HepG2 (cell line): ENCODE measurements around the gene CTF1. TPM values are rescaled to one million over a fixed set of nuclear protein-coding genes. Genes with fewer than 3 reads are reported as not detected.

ENCODE experiments used
- ATF7 ChIP-seq, 2 experiments: fragments of 450-650 bp in 1 of 2; sonication (generic) in 1 of 2; formaldehyde crosslinking in 1 of 2; IDR thresholded peaks; 2 replicates each; pipeline versions ENCODE4 v1.4.0 to v1.6.1; 2016 to 2020; ENCODE audit warnings: antibody characterized with exemption in 1 of 2, mild to moderate bottlenecking in 1 of 2, missing genetic modification reagents in 1 of 2
- GPBP1L1 ChIP-seq: sonication (generic); formaldehyde crosslinking; IDR thresholded peaks from 2 replicates; pipeline ENCODE4 v1.5.0; 2020; ENCODE audit warnings: mild to moderate bottlenecking, missing genetic modification reagents
- POLR2A ChIP-seq, 2 experiments: IDR thresholded peaks; 2 replicates each; pipeline ENCODE4 v1.6.1; 2011; ENCODE audit warnings: low read depth in 2 of 2, low read length in 2 of 2, mild to moderate bottlenecking in 1 of 2, moderate library complexity in 1 of 2; ENCODE audit not compliant: insufficient read depth in 1 of 2
- SALL1 ChIP-seq: sonication (generic); formaldehyde crosslinking; IDR thresholded peaks from 2 replicates; pipeline ENCODE4 v1.8.0; 2022; ENCODE audit warnings: mild to moderate bottlenecking, missing genetic modification reagents
- TBP ChIP-seq: sonication (generic); formaldehyde crosslinking; IDR thresholded peaks from 2 replicates; pipeline ENCODE4 v1.5.0; 2020; ENCODE audit warnings: missing genetic modification reagents
- ZBTB39 ChIP-seq: sonication (generic); formaldehyde crosslinking; IDR thresholded peaks from 2 replicates; pipeline ENCODE4 v1.5.0; 2020; ENCODE audit warnings: missing genetic modification reagents
- ZFP37 ChIP-seq: sonication (generic); formaldehyde crosslinking; IDR thresholded peaks from 2 replicates; pipeline ENCODE4 v1.4.0; 2020; ENCODE audit warnings: missing genetic modification reagents, borderline replicate concordance
- ZFP82 ChIP-seq: sonication (generic); formaldehyde crosslinking; IDR thresholded peaks from 2 replicates; pipeline ENCODE4 v1.5.1; 2020; ENCODE audit warnings: mild to moderate bottlenecking, missing genetic modification reagents, borderline replicate concordance
- ZNF331 ChIP-seq: sonication (generic); formaldehyde crosslinking; IDR thresholded peaks from 2 replicates; pipeline ENCODE4 v1.4.0; 2020; ENCODE audit warnings: missing genetic modification reagents
- ZNF382 ChIP-seq: sonication (generic); formaldehyde crosslinking; IDR thresholded peaks from 2 replicates; pipeline ENCODE4 v1.5.0; 2020; ENCODE audit warnings: missing genetic modification reagents, mild to moderate bottlenecking, borderline replicate concordance
- ZNF510 ChIP-seq: sonication (generic); formaldehyde crosslinking; IDR thresholded peaks from 2 replicates; pipeline ENCODE4 v1.4.0; 2020; ENCODE audit warnings: low read depth, mild to moderate bottlenecking, missing genetic modification reagents
- ZNF563 ChIP-seq: sonication (generic); formaldehyde crosslinking; IDR thresholded peaks from 2 replicates; pipeline ENCODE4 v1.8.0; 2022; ENCODE audit warnings: mild to moderate bottlenecking, moderate library complexity, missing genetic modification reagents
- ZNF839 ChIP-seq: sonication (generic); formaldehyde crosslinking; IDR thresholded peaks from 2 replicates; pipeline ENCODE4 v1.4.0; 2020; ENCODE audit warnings: missing genetic modification reagents, mild to moderate bottlenecking, borderline replicate concordance
- polyA plus RNA-seq, 8 experiments: library from polyadenylated mRNA; depleted of rRNA in 3 of 8; stranded (reverse) in 7 of 8; unstranded in 1 of 8; fragments of >200 nt; fragmentation: Illumina TruSeq in 4 of 8; extraction: Trizol in 4 of 8; gene quantifications; 2 replicates each; pipeline versions ENCODE4 v1.2.1 to v1.2.3, GENCODE V29; 2011 to 2016; ENCODE audit warnings: low read depth in 4 of 8, missing spikeins in 1 of 8, mixed read lengths in 1 of 8; ENCODE audit not compliant: insufficient read depth in 1 of 8
- total RNA-seq, 5 experiments: library from RNA; depleted of rRNA; stranded (reverse); fragments of >200 nt; fragmentation: Illumina TruSeq; extraction: Trizol; gene quantifications; 2 replicates each; pipeline ENCODE4 v1.2.3, GENCODE V29; 2016; ENCODE audit warnings: low read depth in 1 of 5
- TF ChIP-seq, protein P1 (sequence below), 2 experiments: fragments of 450-650 bp in 1 of 2; sonication (generic) in 1 of 2; formaldehyde crosslinking in 1 of 2; IDR thresholded peaks; 2 replicates each; pipeline versions ENCODE4 v1.6.1 to v1.8.0; 2016 to 2022; ENCODE audit warnings: antibody characterized with exemption in 1 of 2, mild to moderate bottlenecking in 1 of 2, missing genetic modification reagents in 1 of 2

The CTF1 gene
- total and polyA plus RNA-seq, 2 of the 13 experiments (the other 11 are each of a cell fraction or from before 2014, with no cell fraction given), result 0.13 to 1.8 TPM

- TF ChIP-seq, protein P1, sequence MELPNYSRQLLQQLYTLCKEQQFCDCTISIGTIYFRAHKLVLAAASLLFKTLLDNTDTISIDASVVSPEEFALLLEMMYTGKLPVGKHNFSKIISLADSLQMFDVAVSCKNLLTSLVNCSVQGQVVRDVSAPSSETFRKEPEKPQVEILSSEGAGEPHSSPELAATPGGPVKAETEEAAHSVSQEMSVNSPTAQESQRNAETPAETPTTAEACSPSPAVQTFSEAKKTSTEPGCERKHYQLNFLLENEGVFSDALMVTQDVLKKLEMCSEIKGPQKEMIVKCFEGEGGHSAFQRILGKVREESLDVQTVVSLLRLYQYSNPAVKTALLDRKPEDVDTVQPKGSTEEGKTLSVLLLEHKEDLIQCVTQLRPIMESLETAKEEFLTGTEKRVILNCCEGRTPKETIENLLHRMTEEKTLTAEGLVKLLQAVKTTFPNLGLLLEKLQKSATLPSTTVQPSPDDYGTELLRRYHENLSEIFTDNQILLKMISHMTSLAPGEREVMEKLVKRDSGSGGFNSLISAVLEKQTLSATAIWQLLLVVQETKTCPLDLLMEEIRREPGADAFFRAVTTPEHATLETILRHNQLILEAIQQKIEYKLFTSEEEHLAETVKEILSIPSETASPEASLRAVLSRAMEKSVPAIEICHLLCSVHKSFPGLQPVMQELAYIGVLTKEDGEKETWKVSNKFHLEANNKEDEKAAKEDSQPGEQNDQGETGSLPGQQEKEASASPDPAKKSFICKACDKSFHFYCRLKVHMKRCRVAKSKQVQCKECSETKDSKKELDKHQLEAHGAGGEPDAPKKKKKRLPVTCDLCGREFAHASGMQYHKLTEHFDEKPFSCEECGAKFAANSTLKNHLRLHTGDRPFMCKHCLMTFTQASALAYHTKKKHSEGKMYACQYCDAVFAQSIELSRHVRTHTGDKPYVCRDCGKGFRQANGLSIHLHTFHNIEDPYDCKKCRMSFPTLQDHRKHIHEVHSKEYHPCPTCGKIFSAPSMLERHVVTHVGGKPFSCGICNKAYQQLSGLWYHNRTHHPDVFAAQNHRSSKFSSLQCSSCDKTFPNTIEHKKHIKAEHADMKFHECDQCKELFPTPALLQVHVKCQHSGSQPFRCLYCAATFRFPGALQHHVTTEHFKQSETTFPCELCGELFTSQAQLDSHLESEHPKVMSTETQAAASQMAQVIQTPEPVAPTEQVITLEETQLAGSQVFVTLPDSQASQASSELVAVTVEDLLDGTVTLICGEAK (IDR thresholded peaks at IDR 0.05), result no peak
- TF ChIP-seq, protein P1 (CRISPR knock-in tag; IDR thresholded peaks at IDR 0.05), result no peak
- TF ChIP-seq ATF7 (IDR thresholded peaks at IDR 0.05) (no peak), ATF7 (CRISPR knock-in tag; IDR thresholded peaks at IDR 0.05) (no peak), ZNF839 (CRISPR knock-in tag) (no peak), ZFP82 (0 out of 2 replicates have a peak, but pooled peaks have one; percentile 4), ZNF382 (CRISPR knock-in tag) (no peak), ZNF563 (CRISPR knock-in tag) (peak; percentile 74; the same call in 1 of the 2 replicates), ZNF510 (no peak), POLR2A (IDR thresholded peaks at IDR 0.05; ENCODE audit: insufficient read depth in 1 of 2, low read depth in 2 of 2, low read length in 2 of 2) (0 out of 4 replicates have a peak, but pooled peaks of 1 of the 2 experiments have one; percentile 20), GPBP1L1 (no peak), TBP (CRISPR knock-in tag) (0 out of 2 replicates have a peak, but pooled peaks have one; percentile 82), ZBTB39 (CRISPR knock-in tag) (0 out of 2 replicates have a peak, but pooled peaks have one; percentile 25), ZFP37 (CRISPR knock-in tag) (no peak), SALL1 (CRISPR knock-in tag) (peak; percentile 74), ZNF331 (0 out of 2 replicates have a peak, but pooled peaks have one; percentile 14)
These were observed 52.5 kb downstream of the CTF1 start, which contains the start of gene ORAI3 (continued) for GRCh38 chr16:30948667-30949649.
